Suprapubic skin (tissue), 4 donors: ENCODE results near the gene IPO13. TPM values are rescaled to one million over a fixed set of nuclear protein-coding genes. Genes with fewer than 3 reads are reported as not detected.

ENCODE experiments used
- DNase-seq, 2 donors: peaks; one replicate each; pipeline ENCODE4 v3.0.0-alpha.2; 2019; ENCODE audit warnings: low spot score in 2 of 2
- H3K27ac ChIP-seq: fragments of 200-600 bp; sonication (generic); one replicate; pipeline ENCODE4 v1.5.1; 2019
- H3K27me3 ChIP-seq: fragments of 200-600 bp; sonication (generic); one replicate; pipeline ENCODE4 v1.5.1; 2019
- H3K36me3 ChIP-seq: fragments of 200-600 bp; sonication (generic); one replicate; pipeline ENCODE4 v1.5.1; 2019
- H3K4me1 ChIP-seq: fragments of 200-600 bp; sonication (generic); one replicate; pipeline ENCODE4 v1.5.1; 2019
- H3K4me3 ChIP-seq: fragments of 200-600 bp; sonication (generic); one replicate; pipeline ENCODE4 v1.5.1; 2019; ENCODE audit warnings: mild to moderate bottlenecking
- H3K9me3 ChIP-seq: fragments of 200-600 bp; sonication (generic); one replicate; pipeline ENCODE4 v1.5.1; 2019
- EP300 ChIP-seq: sonication (generic); formaldehyde crosslinking; IDR thresholded peaks from one replicate; pipeline ENCODE4 v1.6.1; 2017; ENCODE audit warnings: antibody characterized with exemption
- POLR2A ChIP-seq, 2 donors: fragments of 450-650 bp; IDR thresholded peaks; one replicate each; pipeline ENCODE4 v1.6.1; 2017; ENCODE audit warnings: antibody characterized with exemption in 2 of 2, mild to moderate bottlenecking in 2 of 2, moderate library complexity in 2 of 2
- POLR2AphosphoS5 ChIP-seq, 3 donors: sonication (generic); formaldehyde crosslinking; IDR thresholded peaks; one replicate each; pipeline ENCODE4 v1.6.1; 2017; ENCODE audit warnings: antibody characterized with exemption in 3 of 3
- WGBS: methylation state at CpG from one replicate; pipeline ENCODE4 v1.1.5; 2018; 5-methylcytosine and 5-hydroxymethylcytosine counted together
- total RNA-seq, 4 donors: library from RNA; depleted of rRNA; stranded (reverse); fragments of >200 nt; gene quantifications; one replicate each; pipeline ENCODE4 v1.1.0, GENCODE V29; 2016
- TF ChIP-seq, protein P1 (sequence below), 2 donors: fragments of 200-600 bp in 1 of 2; fragments of 450-650 bp in 1 of 2; sonication (generic) in 1 of 2; IDR thresholded peaks; one replicate each; pipeline ENCODE4 v1.5.1; 2016 to 2019; ENCODE audit warnings: antibody characterized with exemption in 2 of 2, mild to moderate bottlenecking in 1 of 2, moderate library complexity in 1 of 2

The IPO13 gene
- total RNA-seq, 4 donors from 2014 or later: 30.8 to 41.0 (median 34.8) TPM

DNA sequence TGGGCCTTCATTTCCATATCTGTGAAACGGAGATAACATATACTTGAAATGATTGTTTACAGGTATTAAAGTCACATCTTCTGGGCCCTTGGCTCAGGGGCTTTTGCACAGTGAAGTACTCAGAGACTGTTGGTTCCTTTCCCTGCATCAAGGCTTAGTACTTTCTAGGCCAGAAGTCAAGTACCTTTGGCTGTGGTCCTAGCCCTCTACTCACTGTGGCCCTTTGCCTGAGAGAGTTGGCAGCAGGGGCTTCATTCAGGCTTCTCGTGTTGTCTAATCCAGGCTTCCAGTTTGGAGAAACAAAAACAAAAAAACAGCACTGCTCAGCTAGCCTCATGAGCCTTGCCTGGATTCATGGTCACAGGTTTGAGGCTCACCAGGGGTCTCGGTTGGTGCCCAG lies 14.9 kb downstream of the IPO13 start:
- 96% methylated on average over 3 of the region's 3 CpGs for WGBS
- TF ChIP-seq POLR2A (IDR thresholded peaks at IDR 0.05) (no peak), POLR2AphosphoS5 (IDR thresholded peaks at IDR 0.05) (no peak), EP300 (no peak)
- TF ChIP-seq, protein P1, sequence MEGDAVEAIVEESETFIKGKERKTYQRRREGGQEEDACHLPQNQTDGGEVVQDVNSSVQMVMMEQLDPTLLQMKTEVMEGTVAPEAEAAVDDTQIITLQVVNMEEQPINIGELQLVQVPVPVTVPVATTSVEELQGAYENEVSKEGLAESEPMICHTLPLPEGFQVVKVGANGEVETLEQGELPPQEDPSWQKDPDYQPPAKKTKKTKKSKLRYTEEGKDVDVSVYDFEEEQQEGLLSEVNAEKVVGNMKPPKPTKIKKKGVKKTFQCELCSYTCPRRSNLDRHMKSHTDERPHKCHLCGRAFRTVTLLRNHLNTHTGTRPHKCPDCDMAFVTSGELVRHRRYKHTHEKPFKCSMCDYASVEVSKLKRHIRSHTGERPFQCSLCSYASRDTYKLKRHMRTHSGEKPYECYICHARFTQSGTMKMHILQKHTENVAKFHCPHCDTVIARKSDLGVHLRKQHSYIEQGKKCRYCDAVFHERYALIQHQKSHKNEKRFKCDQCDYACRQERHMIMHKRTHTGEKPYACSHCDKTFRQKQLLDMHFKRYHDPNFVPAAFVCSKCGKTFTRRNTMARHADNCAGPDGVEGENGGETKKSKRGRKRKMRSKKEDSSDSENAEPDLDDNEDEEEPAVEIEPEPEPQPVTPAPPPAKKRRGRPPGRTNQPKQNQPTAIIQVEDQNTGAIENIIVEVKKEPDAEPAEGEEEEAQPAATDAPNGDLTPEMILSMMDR (IDR thresholded peaks at IDR 0.05): no peak
- H3K4me3 ChIP-seq: no peak overlapping the region
- H3K27me3 ChIP-seq: no peaks in the 10 kb centered on the region
- no peak for DNase-seq
- H3K36me3 ChIP-seq: peaks cover 82% of the 10 kb centered on the region
- no peaks in the 10 kb centered on the region for H3K9me3 ChIP-seq
- no peak overlapping the region for H3K27ac ChIP-seq
- H3K4me1 ChIP-seq: no peaks in the 10 kb centered on the region

DNA sequence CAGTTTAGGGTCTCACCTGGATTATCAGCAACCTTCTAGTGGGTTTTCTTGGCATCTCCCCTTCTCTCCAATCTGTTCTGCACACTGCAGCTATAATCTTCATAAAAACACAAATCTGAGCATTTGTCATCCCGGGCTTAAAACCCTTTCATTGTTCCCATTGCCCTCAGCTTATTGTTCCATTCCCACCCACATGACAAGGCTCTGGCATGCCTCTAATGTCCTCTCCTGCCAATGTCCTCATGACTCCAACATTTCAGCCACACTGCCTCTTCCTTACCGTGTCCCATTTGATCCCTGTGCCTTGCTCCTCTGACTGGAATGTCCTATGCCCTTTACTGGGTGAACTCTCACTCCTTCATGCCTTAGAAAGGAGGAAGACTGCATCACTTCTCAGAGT lies 15.6 kb downstream of the IPO13 start:
- Histone ChIP-seq H3K4me3 (no peak overlapping the region), H3K4me1 (no peaks in the 10 kb centered on the region), H3K9me3 (no peaks in the 10 kb centered on the region), H3K27me3 (no peaks in the 10 kb centered on the region), H3K27ac (no peak overlapping the region), H3K36me3 (peaks cover 83% of the 10 kb centered on the region)
- no peak for DNase-seq
- TF ChIP-seq EP300 (no peak), POLR2A (IDR thresholded peaks at IDR 0.05) (no peak), POLR2AphosphoS5 (IDR thresholded peaks at IDR 0.05) (no peak)
- TF ChIP-seq, protein P1 (IDR thresholded peaks at IDR 0.05): no peak
- 85% methylated on average over 2 of the region's 2 CpGs for WGBS

- Histone ChIP-seq H3K27me3 (no peaks in the 10 kb centered on the region), H3K36me3 (peaks cover 81% of the 10 kb centered on the region), H3K4me1 (no peaks in the 10 kb centered on the region), H3K9me3 (no peaks in the 10 kb centered on the region), H3K27ac (no peak overlapping the region), H3K4me3 (no peak overlapping the region)
- WGBS: 96% methylated on average over 3 of the region's 3 CpGs
- no peak for DNase-seq
- TF ChIP-seq POLR2A (IDR thresholded peaks at IDR 0.05): no peak
- TF ChIP-seq EP300: no peak
- no peak for TF ChIP-seq POLR2AphosphoS5 (IDR thresholded peaks at IDR 0.05)
- TF ChIP-seq, protein P1 (IDR thresholded peaks at IDR 0.05): no peak
These were observed 16.3 kb downstream of the IPO13 start for GRCh38 chr1:43963006-43963405.

DNA sequence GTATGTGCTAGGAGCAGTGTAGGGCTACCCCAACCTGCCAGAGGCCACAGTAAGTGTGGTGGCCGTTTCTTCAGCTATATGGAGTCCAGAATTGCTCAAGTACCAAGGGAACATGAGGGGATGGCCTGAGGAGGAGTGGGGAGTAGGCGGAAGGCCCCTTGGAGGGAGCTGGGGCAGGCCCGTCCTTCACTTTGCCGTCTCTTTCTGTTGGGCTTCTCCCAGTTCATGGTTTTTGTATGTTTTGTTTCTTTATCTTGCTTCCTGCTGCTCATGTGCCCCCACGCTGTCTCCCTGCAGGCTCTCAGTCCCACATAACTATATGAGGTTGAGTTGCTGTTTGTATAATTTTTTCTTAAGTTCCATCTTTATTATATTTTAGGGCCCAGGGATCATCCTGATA lies 17.1 kb downstream of the IPO13 start:
- no peaks in the 10 kb centered on the region for H3K27me3 ChIP-seq
- WGBS: 84% methylated on average over 5 of the region's 5 CpGs
- no peak overlapping the region for H3K27ac ChIP-seq
- no peak for TF ChIP-seq POLR2A (IDR thresholded peaks at IDR 0.05)
- TF ChIP-seq POLR2AphosphoS5 (IDR thresholded peaks at IDR 0.05): no peak
- TF ChIP-seq EP300: no peak
- TF ChIP-seq, protein P1 (IDR thresholded peaks at IDR 0.05): no peak
- peaks cover 72% of the 10 kb centered on the region for H3K36me3 ChIP-seq
- no peaks in the 10 kb centered on the region for H3K4me1 ChIP-seq
- DNase-seq: no peak
- H3K4me3 ChIP-seq: no peak overlapping the region
- H3K9me3 ChIP-seq: no peaks in the 10 kb centered on the region

- Histone ChIP-seq H3K4me1 (peaks cover 9% of the 10 kb centered on the region), H3K9me3 (no peaks in the 10 kb centered on the region), H3K4me3 (no peak overlapping the region), H3K27ac (no peak overlapping the region), H3K36me3 (peaks cover 58% of the 10 kb centered on the region), H3K27me3 (no peaks in the 10 kb centered on the region)
- DNase-seq: no peak
- 92% methylated on average over 3 of the region's 3 CpGs for WGBS
- TF ChIP-seq, protein P1 (IDR thresholded peaks at IDR 0.05): no peak
- TF ChIP-seq POLR2A (IDR thresholded peaks at IDR 0.05): no peak
These were observed 18.6 kb downstream of the IPO13 start for GRCh38 chr1:43965316-43965715.
